GM19238 (cell line): ENCODE results near the gene PALLD.

ENCODE experiments used
- DNase-seq: peaks from one replicate; pipeline ENCODE4 v3.0.0; 2011; ENCODE audit warnings: low spot score; ENCODE audit not compliant: insufficient read length

PALLD gene

GRCh38 chr4:168667376-168667775, 170.5 kb downstream of the PALLD start:
- DNase-seq, result no peak

DNA sequence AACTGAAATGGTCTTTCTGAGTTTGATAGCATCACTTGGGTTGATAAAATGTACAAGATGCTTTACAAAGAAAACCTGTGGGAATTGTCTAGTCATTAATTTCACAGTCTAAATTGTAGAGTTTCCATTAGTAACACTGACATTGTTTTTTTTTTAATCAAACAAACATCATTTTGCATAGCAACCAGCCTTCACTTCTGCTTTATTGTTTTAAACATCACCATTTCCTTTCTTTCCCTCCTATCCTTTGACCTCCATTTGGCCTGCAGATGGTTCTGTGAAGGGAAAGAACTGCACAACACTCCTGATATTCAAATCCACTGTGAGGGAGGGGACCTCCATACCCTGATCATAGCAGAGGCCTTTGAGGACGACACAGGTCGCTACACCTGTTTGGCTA, 171.1 kb downstream of the PALLD start:
- DNase-seq, result no peak

DNA sequence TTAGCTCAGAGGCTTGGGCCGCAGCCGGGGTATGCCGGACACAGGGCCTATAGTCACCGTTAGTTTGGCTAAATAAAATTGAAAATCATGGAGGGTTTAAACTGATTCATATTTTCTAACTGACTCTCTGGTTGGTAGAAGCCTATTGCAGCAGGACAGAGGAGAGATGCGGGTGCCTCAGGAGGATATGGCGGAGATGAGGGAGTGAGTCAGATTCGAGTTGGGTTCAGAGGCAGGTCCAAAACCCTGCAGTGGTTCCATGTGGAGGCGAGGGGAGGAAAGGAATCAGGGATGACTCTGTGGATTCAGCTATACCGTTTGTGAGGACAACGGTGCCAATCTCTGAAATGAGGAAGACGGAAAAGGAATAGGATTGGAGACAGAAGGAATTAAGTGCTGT, 176.6 kb downstream of the PALLD start:
- DNase-seq, result no peak

- no peak for DNase-seq
Measured at GRCh38 chr4:168674077-168674747, 177.4 kb downstream of the PALLD start.

DNA sequence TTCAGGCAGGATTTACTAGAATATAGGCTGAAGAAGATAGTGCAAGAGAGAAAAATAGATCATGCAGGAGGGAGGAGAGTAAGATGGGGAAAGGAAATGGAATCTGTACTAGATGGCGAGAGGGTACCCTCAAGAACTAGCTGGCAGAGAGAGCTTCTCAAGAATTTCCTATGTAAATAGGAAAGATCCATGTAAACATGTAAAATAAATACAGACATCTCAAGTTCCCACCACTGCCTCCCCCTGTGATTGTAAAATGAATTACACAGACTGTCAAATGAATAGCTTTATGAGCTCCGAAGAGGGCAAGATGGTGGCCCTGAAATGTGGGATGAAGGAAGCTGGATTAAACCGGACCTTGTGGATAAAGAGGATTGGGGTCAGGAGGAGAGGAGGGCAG, 178.0 kb downstream of the PALLD start:
- no peak for DNase-seq

DNA sequence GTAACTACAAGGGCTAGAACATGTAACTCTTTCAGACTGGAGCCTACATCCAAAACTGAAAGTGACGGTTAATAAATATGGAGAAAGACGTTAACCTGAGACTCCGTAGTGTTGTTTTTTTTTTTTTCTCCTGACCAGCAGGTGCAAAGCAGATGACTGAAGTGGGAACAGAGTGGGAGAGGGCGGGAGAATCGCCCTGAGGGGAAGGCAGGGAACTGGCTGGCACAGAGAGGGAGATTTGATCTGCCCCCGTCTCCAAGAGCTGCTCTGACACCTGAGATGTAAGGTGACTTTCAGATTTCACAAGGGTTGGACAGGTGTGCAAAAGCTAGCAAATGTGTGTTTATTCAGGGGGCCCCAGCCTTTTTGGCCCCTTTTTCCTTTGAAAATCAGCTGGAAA, 180.2 kb downstream of the PALLD start:
- no peak for DNase-seq

GRCh38 chr4:168677879-168678278, 181.0 kb downstream of the PALLD start:
- DNase-seq, result no peak

- no peak for DNase-seq
Measured at GRCh38 chr4:168678751-168679366, 182.0 kb downstream of the PALLD start.

DNA sequence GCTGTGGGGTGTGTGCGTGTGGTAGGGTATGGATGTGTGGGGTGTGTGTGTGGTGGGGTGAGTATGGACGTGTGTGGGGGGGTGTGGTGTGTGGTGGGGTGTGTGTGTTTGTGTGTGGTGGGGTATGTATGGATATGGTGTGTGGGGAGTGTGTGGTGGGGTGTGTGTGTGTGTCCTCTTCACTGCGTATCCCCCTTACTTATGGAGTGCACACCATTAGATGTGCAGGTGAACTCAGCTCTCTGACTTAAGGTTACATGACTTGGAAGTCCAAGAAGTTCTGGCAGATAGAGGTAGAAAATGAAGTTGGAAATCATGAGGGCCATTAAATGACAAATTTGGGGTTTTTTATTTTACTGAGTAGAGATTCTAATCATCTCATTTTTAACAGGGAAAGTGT, 182.5 kb downstream of the PALLD start:
- no peak for DNase-seq

DNA sequence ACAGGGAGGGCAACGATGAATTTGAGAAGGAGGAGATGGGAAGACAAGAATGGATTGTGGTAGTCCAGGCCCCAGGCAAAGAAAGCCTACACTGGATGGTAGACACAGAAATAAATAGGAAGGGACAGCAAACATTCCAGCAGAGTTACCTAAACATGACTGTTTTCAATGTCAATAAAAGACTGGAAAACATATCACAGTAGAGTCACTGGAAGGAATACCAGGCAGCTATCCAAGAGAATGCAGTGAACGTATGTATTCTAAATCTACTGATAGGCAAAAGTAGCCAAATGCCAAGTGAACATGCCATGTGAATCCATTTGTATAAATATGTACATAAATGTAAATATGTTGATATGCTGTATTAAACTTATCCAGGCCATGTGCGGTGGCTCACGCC, 183.0 kb downstream of the PALLD start:
- DNase-seq, result no peak

GRCh38 chr4:168682898-168683500, 186.1 kb downstream of the PALLD start:
- DNase-seq, result no peak

DNA sequence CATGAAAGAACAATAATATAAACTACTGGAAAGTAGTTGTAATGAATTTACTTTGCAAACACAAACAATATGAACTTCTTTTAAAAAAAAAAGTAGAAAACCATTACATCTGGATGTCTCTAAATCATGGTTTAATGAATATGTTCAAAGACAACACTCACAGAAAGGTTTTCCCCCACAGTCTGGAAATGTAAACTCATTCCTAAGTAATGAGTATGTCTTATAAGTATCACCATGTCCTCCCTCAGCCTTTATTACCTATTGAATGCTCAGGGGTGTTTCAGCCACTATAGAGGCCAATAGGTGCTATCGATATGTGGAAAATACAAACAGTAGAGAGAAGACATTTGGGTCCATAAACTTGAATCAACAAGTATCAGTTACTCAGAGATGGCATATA, 186.7 kb downstream of the PALLD start:
- no peak for DNase-seq

DNA sequence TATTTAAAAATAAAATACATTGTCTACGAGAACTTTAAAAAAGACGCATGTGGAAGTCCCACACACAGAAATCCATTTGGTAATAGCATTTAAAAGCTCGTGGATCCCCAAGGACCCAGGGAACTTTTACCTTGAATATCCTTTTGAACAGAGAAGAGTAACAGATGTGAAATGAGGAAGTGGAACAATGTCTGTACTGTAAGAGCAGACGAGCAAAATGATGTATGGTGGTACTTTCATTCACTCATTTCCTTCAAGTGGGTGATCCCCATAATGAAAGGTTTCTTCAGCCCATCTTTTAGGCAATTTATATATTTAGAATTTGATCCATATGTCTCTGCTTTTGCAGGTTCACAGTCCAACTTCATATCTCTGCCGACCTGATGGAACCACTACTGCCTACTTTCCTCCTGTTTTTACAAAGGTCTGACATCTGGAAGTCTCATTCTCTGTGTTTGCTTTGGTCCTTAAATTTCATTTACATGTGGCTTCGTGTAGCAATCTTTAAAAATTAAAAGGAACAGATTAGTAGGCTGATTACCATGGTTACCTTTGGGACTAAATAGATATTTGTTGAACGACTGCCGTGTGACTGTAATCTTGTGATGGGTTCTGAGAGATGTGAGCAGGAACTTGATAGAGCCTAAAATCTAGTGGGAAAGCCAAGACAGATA, 188.4 kb downstream of the PALLD start:
- DNase-seq, result peak; percentile 10

DNA sequence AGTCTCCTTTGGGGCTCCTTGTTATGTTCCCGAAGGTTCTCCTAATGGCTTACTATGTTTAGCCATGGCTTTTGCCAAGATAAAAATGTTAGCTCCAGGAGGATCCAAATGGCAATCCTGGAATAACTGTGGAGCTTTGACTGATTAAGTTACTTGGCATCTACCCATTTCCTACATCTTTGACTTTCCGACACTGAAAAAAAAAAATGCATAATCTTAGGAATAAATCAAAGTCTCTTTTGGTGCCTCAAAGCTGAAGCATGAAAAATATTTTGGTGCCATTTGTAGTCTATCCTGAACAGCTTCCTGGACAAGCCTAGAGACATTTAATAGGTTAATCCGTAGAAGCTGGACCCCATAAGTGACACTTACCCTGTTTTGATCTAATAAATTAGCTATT, 191.7 kb downstream of the PALLD start:
- no peak for DNase-seq

- no peak for DNase-seq
Measured at GRCh38 chr4:168689791-168690190, 192.9 kb downstream of the PALLD start.

DNA sequence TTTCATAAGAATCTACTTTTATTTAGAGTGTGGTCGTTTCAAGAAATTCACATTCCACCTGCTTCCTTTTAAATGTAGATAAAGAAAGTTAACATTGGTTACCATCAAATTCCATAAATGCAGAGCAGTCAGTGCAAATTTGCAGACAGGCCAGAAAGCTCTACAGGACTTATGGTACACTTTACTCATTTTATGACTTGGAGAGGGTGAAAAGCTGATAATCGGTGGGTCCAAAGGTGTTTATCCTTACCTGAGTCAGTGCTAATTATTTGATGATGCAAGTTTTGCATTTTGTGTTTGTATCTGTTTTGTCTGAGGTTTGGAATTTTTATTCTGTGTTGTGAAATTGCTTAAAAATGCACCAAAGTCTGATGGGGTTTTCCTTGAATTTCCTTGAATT, 193.3 kb downstream of the PALLD start:
- DNase-seq, result no peak

DNA sequence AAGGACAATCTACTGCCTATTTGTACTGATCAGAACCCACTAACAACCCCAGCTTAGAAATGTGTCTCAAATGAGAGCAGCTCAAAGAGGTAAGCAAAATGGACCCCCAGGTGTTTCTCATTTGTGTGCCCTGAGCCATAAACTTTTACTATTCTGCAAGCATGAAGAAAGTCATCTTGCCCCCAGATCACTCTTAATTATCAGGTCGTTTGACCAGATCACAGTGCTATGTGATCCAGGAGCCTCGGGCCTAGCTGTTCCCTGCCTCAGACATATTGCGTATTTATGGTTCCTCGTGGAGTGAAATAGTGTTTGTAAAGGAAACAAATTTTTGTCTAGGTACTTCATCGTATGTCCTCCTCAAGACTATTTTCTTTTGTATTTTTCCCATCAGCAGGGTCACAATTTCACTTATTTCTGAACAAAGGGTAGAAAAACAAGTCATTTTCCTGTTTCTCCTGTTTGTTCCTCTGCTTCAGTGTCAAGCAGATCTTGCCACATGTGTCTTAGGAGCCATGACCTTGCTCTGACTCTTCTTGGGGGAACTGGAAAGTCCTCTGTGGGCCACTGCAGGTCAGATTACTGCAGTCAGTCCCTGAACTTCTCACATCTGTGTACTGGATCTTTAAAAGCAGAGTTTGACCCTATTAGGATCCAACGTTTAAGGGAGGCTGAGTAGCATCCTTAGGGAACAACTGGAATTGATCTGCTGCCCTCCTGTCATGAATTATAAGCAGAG, 194.9 kb downstream of the PALLD start:
- no peak for DNase-seq

GRCh38 chr4:168693750-168694490, 197.1 kb downstream of the PALLD start:
- DNase-seq, result no peak

DNA sequence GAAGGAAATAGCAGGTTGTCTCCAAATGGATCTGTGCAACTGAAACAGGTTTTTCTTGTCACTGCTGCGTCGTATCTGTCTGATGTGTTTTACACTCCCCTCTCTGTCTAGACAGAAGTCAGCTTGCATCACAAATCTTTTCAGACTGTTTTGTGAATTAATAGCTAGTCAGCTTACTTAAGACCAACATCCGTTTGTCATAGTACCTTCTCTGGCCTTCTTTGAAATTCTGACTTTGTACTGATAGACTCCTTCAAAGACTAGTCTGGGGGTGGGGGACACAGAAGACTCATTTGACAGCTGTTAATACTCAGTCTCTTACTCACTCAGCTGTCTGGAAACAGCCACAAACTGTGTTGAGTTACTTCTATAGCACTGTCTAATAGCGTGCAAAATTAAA, 197.8 kb downstream of the PALLD start:
- no peak for DNase-seq

- no peak for DNase-seq
Measured at GRCh38 chr4:168695288-168695687, 198.4 kb downstream of the PALLD start.

DNA sequence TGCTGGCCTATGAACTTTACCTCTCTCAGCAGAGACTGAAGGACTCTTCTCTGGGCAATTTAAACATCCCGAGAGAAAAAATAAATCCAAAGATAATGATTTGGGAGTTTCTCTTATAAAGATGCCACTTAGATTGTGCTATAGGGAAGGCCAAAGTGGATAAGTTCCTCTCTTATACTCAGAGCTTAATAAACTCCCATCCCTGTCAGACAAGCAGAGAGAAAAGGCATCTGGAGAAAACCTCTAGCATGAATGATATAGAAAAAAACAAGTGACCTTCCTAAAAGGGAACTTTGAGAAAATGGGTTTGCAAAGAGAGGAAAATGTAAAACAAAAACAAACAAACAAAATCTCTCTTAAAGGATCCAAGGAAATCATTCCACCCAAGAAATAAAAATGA, 199.4 kb downstream of the PALLD start:
- DNase-seq, result no peak
